SK-N-MC (cell line): Measurements from ENCODE around the gene KRT3.

Source experiments
- EZH2 ChIP-seq: fragments of 200-600 bp; sonication (generic); IDR thresholded peaks from one replicate; pipeline ENCODE4 v1.6.1; 2017; ENCODE audit warnings: antibody characterized with exemption
- POLR2AphosphoS5 ChIP-seq: IDR thresholded peaks from 2 replicates; pipeline ENCODE4 v1.6.1; 2012; ENCODE audit warnings: mild to moderate bottlenecking, low read depth, low read length, borderline replicate concordance

GRCh38 chr12:52837781-52838608 lies 42.1 kb upstream of the KRT3 start:
- TF ChIP-seq POLR2AphosphoS5: no peak
- TF ChIP-seq EZH2: no peak
